Subcutaneous adipose tissue (tissue), 4 donors: ENCODE results near the gene LYZL1. TPM values are rescaled to one million over a fixed set of nuclear protein-coding genes. Genes with fewer than 3 reads are reported as not detected.

Source experiments
- total RNA-seq, 4 donors: library from RNA; depleted of rRNA; stranded (reverse); fragments of >200 nt; gene quantifications; one replicate each; pipeline ENCODE4 v1.1.0, GENCODE V29; 2016
- TF ChIP-seq, protein P1 (sequence below): fragments of 450-650 bp; IDR thresholded peaks from one replicate; pipeline ENCODE4 v1.5.1; 2016; ENCODE audit warnings: low read depth, mild to moderate bottlenecking, control low read depth, antibody characterized with exemption, moderate library complexity

LYZL1 gene
- total RNA-seq, 4 donors from 2014 or later: not detected

DNA sequence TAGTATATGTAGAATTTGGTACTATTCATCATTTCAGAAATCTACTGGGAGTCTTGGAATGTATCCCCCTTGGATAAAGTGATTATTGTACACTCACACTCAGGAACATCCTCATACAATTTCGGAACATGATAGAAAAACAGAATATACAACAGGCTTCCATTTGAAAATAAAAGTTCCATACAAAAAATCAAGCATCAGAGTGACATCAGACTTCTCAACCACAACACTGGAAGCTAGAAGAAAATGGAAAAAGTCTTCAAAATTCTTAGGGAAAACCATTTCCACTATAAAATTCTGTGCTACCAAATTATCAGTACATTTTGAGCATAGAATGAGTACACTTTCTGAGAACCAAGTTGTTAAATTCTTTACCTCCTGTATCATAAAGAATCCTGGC is 8.8 kb downstream of the LYZL1 start:
- TF ChIP-seq, protein P1, sequence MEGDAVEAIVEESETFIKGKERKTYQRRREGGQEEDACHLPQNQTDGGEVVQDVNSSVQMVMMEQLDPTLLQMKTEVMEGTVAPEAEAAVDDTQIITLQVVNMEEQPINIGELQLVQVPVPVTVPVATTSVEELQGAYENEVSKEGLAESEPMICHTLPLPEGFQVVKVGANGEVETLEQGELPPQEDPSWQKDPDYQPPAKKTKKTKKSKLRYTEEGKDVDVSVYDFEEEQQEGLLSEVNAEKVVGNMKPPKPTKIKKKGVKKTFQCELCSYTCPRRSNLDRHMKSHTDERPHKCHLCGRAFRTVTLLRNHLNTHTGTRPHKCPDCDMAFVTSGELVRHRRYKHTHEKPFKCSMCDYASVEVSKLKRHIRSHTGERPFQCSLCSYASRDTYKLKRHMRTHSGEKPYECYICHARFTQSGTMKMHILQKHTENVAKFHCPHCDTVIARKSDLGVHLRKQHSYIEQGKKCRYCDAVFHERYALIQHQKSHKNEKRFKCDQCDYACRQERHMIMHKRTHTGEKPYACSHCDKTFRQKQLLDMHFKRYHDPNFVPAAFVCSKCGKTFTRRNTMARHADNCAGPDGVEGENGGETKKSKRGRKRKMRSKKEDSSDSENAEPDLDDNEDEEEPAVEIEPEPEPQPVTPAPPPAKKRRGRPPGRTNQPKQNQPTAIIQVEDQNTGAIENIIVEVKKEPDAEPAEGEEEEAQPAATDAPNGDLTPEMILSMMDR: no peak

DNA sequence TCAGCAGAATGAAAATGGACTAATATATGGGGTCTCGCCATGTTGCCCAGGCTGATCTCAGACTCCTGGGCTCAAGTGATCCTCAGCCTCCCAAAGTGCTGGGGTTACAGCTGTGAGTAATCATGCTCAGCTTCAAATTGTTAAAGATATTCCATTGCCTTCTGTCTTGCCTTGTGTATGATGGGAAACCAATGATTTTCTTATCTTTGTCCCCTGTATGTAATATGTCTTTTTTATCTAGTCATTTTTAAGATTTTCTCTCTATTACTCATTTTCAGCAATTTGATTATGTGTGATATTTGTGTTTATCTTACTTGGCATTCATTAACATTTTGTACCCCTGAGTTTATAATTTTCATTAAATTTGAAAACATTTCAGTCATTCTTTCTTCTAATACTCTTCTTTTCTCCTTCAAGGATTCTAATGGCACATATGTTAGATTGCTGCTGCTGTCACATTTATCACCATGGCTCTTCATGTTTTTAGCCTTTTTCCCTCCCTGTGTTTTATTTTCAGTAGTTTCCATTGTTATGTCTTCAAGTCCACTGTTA is 12.6 kb downstream of the LYZL1 start:
- TF ChIP-seq, protein P1: no peak

DNA sequence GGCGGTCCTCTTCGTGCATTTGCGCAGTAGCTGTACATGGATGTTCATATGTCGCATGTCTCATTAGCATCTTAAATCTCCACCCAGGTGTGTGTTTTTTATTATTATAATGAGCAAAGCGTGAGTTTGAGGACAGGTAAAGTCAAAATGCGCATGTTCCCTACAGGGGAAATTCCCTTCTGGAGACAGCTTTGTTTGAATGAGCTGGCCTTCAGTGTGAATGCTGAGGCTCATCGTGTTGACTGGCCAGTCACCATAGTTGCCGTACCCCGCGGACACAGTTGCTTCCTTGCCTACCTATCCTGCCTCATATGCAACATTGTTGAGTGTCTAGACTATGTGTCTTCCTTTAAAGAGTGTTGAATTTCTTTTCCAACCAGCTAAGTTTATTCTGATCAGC is 13.6 kb downstream of the LYZL1 start:
- TF ChIP-seq, protein P1: no peak

DNA sequence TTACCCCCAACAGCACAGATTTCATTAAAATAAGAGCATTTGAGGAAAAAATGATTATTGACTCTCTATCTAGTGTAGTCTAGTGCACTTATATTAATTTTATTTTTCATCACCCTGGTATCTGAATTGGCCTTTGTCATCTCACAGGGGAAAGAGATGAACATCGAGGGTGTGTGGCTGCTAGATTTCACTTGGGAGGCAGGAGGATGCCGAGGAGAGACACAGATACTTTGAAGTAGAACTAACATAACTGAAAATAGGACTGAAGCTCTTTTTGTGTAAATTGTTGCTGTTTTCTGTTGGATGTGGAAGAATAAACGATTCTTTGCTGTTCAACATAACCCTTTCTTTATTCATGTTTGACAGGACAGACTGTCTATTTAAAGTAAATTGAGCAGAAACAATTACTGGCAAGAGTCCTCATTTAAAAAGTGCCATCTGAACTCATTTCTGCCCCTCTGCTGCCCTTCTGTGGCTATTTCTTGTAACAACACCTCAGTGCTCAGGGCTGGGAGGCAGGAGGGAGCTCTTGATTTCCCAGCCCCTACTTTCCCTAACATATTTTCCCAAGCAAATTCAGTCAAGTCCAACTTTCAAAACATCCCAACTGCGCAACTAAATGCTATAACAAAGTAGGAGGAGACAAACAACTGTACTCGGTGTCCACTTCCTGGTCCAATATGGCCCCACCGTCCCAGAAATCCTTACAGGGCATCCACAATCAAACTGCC is 15.6 kb downstream of the LYZL1 start:
- TF ChIP-seq, protein P1: no peak

DNA sequence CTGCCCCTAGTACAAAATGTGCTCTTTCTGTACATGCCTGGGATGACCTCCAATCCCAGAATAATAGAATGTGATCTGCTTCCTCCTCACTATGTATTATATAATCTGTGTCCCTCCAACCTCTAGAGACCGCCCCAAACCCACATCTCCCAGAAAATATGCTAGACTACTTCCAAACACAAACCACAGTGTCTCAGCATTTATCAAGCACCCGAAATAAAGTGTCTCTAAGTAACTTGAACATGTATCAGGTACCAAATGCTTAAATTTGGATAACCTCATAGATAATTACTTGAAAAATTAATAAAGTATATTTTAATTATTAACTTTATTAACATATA is 16.1 kb downstream of the LYZL1 start:
- TF ChIP-seq, protein P1: no peak

DNA sequence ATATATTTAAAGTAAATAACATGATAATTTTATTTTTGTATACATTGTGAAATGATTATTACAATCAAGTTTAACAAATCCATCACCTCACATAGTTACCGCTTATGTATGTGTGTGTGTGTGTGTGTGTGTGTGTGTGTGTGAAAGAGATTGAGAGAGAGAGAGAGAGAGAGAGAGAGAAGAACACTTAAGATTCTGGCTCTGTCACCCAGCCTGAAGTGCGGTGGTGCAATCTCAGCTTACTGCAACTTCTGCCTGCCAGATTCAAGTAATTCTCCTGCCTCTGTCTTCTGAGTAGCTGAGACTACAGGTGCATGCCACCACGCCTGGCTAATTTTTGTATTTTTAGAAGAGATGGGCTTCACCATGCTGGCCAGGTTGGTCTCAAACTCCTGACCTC is 17.8 kb downstream of the LYZL1 start:
- TF ChIP-seq, protein P1: no peak

DNA sequence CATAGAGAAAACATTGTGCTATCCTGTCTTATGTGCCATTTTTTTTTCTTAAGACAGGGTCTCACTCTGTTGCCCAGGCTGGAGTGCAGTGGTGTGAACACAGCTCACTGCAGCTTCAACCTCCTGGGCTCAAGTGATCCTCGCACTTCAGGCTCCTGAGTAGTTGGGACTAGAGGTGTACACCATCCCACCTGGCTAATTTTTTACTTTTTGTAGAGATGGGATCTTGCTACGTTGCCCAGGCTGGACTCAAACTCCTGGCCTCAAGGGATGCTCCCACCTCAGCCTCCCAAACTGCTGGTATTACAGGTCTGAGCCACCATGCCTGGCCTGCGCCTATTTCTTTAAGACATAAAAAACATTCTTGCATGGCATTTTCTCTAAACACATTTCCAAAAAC is 20.6 kb downstream of the LYZL1 start:
- TF ChIP-seq, protein P1: no peak
